Stimulated activated CD8-positive, alpha-beta memory T cell treated with anti-CD3 and anti-CD28 coated beads, Interleukin-4, amount 100 ng/mL, for 24 hours (primary cell): ENCODE results near the gene DCK.
"Not testable (repeated sequence)": the region's sequence is repeated elsewhere in the genome, so short reads cannot be mapped to it uniquely, and the experiment has no call there.

Experiments used
- DNase-seq: peaks from one replicate; pipeline ENCODE4 v3.0.0-alpha.2; 2020; ENCODE audit warnings: low read depth

Gene DCK

DNA sequence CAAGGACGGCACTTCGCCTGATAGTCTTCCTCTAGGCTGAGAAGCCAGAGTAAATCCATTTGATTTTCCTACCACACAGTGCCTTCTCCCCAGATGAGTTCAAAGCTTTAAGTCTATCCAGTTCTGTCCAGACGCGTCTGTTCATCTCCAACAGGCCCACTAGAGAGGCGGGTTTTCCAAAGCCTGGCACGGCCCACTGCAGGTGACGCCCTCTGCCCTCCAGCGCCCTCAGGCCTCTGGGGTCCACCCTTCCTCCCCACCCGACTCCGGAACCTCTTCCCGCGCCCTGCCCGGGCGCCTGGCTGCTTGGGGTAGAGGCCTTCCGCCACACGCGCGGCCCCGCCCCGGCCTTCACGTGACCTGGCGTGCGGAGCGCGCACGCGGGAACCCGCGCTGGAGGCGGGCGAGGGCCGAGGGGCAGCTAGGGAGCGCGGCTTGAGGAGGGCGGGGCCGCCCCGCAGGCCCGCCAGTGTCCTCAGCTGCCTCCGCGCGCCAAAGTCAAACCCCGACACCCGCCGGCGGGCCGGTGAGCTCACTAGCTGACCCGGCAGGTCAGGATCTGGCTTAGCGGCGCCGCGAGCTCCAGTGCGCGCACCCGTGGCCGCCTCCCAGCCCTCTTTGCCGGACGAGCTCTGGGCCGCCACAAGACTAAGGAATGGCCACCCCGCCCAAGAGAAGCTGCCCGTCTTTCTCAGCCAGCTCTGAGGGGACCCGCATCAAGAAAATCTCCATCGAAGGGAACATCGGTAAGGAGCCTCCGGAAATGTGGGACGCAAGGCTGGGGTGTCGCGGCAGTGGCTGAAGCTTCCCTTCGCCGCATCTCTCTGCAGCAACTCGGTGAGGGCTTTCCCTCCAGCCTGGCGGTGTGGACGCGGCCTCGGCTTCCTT lies at the start of gene DCK:
DCK (plus strand) TSS at position 469 of the 888 bp plus-strand sequence; CDS start at position 656, 187 bp downstream.
- peak; percentile 84 for DNase-seq

DNA sequence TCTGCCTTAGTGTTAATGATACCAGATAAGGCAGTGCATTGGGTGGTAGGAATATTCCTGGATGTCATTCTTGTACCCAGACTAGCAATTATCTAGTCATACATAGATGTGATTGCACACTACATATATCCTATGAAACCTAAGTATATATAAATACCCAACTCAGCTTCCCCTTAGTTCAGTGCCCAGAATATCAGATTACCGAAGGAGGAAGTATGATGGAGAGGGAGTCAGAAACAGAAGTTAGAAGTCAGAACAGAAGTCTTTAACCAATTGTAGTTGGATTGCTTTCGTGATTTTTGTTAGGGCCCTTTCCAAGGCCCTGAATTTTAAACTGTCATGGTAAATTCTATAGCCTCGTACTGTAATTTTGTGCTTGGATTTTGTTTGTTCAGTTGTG lies 48.4 kb upstream of the DCK start:
- DNase-seq = no peak

DNA sequence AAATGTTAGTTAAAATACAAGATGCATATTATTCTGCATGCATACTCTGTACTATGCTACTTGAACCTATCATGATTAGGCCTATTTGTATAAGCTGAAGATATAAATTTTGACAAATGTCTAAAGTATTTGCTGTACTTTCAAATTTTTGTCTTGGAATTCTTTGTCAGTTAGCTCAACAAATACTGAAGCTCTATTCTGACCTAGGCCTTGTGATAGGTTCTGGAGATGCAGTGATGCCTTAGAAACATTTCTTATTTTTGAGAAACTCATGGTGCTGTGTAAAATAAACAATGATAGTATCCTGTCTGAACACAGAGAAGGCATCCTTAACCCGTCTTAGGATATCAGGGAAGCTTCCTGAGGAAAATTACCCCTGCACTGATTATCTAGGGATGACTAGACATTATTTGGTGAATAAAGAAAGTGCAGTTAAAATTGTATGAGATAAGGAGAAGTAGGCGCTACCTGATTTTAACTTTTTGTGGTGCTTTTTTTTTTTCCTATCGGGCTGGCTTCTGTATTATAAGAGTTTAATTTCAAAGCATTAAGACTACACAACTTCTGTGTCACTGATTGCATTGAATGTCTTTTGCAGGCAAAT lies 47.9 kb upstream of the DCK start:
- no peak for DNase-seq

DNA sequence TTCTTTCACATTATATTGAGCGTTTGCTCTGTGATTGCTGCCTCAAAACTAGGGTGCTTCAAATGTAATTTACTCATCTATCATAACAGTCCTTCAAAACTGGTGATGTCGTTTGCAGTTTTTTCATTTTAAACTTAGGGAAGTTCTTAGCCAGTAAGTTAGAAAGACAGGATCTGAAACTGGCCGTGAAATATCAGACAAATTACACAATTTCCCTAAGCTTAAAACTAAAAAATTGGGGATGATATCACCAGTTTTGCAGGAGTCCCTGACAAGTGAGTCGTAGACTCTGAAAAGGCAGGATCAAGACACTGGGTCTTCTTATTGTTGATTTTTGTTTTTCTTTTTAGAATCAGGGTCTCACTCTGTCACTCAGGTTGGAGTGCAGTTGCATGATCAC lies 46.5 kb upstream of the DCK start:
- DNase-seq = no peak

DNA sequence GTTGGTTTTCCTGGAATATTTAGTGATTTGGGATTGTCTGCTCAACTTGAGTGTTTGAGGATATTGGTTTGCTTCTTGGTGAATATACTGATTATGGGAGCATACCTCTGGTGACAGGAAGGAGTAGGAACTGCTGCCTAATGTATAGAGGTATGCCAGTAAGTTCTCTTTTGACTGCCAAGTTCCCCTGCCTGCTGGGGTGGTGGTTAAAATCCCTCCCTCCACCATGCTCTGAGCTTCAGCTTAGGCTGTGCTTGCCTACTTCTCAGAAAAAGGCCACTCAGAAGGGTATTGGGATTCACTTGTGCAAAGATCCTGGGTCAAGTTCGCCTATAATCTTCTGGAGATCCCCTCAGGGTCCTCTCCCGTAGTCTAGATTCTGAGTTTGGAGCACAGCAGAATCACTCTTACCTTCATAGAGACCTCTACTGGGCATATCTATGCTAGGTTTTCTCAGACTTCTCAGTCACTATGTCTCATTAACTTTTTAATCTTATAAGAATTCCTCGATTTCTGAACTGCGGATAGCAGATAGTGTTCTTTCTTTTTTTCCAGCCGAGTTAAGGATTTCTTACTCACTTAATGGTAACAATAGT lies 44.7 kb upstream of the DCK start:
- DNase-seq = no peak

DNA sequence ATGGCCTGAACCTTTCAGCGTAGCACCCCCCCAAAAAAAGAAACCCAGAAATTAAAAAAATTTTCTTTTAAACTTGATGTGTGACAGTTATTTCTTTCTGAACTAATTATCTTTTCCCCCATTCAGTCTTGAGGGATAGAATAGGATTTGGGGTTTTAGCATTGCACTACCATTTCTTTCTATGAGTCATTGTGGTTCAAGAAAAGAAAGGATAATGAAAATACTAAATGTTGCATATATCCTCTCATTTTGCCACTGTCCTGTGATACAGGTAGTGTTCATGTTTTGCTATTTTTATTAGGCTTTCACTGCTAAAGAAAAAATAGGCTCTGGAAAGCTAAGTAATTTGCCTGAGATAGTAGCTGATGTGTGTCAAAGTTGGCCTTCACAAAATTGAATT lies 39.4 kb upstream of the DCK start:
- DNase-seq = no peak

DNA sequence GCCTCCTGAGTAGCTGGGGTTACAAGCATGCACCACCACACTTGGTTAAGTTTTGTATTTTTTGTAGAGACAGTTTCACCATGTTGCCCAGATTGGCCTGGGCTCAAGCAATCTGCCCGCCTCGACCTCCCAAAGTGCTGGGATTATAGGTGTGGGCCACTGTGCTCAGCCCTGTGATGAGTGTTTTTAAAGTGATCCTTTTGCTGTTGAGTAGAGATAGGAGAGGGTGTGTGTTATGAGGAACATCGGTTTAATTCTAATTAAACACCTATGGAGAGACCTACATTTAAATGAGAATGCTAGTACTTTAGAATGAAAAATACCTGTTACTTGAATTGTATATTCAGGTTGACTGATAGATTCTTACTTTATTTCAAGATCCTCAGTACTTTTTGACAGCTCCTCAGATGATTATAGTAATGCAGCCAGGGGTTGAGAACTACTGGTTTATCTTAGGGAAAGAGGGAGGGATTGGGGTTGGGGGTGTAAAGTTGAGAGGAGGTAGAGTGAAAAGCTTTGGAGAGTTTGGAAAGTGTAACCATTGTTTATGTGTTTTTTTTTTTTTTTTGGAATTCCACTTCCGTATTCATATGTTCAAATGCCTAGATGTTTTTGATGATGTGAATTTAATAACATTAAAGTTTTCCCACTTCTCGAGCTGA lies 36.8 kb upstream of the DCK start:
- no peak for DNase-seq

DNA sequence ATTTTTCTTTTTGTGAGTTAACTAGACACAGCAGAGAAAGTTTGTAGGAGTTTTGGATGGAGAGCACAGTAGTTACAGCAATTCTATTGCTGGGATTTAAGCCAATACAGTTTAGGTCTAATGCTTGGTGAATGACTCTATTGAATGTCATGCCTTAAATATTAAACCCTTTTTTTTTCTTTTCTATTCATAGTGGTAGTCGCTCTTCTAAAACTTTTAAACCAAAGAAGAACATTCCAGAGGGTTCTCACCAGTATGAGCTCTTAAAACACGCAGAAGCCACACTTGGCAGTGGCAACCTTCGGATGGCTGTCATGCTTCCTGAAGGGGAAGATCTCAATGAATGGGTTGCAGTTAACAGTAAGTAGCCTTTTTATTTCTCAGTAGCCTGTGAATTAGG lies 34.8 kb upstream of the DCK start:
- DNase-seq = no peak

DNA sequence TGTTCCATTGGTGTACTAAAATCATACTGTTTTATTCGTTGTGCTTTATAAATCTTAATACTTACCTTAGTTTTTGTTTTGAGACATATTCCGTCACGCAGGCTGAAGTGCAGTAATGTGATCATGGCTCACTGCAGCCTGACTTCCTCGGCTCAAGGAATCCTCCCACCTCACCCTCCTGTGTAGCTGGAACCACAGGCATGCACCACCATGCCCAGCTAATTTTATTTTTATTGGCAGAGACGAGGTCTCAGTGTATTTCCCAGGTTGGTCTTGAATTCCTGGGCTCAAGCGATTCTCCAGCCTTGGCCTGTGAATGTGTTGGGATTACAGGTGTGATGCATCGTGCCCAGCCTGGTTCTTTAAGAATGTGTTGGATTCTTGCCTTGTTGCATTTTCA lies 24.4 kb upstream of the DCK start:
- no peak for DNase-seq

DNA sequence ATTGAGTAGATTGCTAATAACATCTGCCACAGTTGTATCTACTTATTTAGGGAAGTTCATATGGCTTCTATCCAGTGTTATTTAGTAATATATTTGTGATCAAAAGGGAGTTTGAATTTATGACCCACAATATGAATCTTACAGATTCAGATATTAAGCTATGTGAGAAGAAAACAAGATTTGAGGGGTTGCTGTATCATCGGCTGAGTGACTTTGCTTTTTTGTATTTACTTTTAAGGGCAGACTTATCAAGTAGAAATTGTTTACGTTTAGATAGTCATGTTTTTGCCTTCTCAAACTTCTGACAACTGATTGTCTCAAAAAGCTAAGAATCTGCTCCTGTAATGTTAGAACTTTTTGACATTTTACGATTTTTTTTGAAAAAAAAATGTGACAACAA lies 17.2 kb upstream of the DCK start:
- DNase-seq = no peak

DNA sequence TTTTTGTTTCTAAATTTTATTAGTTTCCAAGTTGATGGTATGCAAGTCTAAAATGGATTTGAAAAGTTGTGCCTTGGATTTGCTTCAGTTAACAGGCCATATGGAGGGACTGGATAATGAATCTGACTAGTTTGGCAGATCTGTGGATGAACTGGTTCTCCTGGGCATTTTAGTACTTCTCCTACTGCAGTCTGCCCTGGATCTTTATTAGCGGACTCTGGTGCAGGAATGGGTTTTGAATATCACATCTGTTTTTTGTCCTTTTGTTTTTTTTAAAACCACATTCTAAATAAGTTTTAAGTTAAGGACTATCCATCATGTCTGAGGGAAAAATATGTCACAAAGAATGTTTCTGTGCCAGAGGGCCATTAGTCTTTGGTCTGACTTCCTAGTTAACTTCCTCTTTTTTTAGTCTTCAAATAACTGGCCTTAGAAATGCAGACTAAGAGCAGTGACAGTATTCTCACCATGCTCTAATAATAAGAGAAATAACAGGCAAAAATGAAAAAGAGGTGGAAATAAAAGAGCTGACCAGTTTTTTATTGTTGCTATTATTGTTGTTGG lies 13.9 kb upstream of the DCK start:
- DNase-seq = no peak

DNA sequence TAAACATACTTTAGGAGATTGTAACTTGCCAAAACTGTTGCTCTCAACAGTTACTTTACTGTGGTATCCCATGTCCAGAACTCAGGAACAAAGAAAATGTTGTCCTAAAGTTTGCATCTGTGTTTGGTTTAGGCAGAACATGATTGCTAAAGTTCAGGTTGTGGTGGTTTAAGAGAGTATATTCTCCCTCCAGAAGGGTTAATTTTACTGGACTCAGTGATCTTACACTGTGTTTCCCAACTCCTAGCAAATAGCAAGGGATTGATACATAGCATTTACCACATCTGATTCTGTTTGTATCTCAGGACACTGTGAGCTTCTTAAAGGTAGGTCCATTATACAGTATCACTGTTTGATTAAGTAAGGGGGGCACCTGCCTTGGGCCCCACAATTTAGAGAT lies 13.3 kb upstream of the DCK start:
- no peak for DNase-seq

DNA sequence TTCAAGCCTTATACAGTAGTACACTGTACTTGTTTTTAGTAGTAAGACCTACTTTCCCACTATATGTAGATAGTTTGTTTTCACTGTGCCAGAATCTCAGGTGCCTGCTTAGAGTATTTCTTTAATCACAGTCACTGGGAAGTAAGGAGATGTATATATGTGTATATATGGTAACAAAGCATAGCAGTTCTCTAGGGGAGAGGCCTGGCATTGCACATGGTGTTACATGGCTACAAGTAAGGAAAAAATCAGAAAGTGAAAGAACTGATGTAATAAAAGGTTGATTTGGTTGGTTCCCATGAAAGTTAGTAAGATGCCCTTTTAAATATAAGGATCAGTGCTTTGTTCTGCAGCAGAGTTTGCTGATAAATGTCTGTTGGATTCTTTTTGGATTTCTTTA lies 9.3 kb upstream of the DCK start:
- DNase-seq = no peak

DNA sequence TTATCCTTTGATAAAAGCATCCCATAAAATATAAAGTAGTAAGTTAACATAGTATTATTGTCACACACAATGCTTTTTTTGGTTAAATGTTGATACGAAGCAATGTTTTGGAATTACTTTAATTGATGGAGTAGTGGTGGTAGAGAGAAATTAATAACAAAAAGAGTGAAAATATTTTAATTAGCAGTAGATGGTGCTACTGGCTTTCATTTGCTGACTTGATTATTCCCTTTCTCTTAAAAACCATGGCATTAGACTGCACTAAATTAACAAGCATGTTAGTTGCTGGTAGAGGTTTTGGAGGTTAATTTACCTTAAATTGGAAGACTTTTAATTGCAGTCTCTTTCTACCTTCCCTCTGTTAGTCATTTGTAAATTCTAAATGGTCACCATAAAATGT lies 8.9 kb upstream of the DCK start:
- no peak for DNase-seq

DNA sequence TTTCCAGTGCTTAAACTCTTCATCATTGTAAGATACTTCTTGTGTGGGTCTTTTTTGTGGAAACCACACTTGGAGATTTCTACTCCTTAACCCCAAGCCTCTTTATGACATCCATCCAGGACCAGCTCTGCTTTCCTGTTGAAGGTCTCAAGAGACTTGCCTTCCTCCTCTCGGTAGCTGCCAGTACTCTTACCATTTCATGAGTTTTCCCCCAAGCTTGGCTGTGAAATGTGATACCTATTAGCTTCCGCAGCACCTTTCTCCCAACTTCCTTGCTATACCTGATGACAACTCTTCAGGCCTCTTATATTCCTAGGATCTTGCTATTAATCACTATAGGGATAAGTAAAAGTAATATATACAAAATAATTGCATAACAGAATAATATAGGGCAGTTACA lies 1.9 kb upstream of the DCK start:
- no peak for DNase-seq

DNA sequence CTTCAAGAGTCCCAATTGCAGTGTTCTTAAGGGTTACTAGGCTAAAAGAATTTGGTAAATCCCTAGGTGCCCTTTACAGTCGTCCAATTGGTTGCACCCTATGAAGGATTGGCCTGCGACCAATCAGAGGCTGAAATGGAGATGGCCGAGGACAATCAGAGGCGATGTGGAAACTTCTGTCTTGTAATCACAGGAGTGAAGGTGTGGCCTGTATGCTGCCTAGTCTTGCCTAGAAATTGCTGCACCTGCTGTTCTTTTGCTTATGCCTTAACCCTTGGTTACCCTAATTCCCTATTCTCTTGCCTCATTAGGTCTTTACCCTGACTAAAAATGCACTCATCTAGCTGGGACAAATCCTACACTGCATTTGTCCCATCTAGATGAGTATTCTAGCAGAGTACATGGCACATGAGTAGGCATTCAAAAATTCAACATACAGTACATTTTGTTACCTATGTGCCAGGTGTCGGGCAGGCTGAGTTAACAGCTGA lies 1.0 kb upstream of the DCK start:
- no peak for DNase-seq

DNA sequence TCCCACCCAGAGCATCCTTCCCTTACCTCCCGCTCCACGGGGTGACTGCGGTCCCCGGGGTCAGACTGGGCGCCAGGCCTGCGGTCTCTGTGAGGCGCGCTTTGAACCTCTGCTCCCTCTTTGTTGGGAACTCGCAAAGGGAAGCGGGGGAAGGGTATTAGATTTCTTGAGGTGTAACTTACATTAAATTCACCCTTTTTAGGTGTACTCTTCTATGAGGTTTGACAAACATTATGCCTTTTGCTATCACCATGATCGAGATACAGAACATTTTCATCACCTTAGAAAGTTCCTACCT lies 569 bp downstream of the DCK start:
- DNase-seq = no peak

DNA sequence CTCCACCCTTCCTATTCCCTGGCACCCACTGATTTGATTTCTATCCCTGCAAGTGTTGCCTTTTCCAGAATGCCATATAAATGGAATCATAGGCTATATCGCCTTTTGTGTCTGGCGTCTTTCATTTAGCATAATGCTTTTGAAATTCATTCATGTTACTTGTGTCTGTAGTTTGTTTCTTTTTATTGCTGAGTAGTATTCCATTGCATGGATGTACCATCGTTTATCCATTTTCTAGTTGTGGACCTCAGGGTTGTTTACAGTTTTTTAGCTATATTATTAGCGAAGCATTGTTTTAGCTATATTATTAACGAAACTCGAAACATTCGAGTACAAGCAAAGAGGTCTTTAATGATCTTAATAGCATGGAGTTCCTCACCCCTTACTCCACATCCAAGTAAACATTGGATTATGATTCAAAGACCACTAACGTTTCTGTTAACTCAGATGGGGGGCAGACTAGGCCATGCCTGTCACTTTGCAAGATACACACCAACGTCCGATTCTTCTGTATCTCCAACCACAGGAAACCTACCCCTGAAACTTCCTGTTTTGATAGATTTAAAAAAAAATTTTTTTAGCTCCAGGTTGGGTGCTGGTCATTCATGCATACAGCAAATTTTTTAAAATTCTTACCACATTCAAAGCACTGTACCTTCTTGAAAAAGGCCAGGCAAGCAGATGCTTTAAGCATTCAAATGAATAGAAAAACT lies 1.1 kb downstream of the DCK start:
- DNase-seq = no peak

DNA sequence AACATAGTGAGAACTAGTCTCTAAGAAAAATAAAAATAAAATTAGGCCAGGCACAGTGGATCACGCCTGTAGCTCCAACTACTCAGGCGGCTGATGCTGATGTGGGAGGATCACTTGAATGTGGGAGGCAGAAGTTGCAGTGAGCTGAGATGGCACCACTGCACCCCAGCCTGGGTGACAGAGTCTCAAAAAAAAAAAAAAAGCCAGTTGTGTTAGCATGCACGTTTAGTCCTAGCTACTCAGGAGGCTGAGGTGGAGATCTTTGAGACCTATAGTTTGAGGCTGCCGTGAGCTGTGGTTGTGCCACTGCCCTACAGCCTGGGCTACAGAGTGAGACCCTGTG lies 2.5 kb downstream of the DCK start:
- DNase-seq = no peak

DNA sequence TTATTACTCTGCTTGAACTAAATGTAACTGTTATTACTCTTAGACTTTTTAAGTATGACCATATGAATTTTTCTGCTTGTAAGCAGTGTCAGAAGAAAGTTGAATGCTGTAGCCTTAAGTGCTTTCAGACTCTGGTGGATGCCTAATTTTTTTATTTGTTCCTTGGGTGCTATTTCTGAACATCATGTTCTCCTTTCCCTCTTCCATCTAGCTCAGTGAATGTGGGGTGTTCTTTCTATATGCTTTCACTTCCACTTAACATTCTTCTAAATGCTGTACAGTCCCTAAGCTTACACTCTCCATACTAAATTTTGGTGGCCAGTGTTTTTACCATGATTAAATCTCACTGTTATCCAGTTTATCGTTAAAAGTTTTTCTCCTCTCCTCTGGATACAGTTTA lies 3.6 kb downstream of the DCK start:
- DNase-seq = no peak

DNA sequence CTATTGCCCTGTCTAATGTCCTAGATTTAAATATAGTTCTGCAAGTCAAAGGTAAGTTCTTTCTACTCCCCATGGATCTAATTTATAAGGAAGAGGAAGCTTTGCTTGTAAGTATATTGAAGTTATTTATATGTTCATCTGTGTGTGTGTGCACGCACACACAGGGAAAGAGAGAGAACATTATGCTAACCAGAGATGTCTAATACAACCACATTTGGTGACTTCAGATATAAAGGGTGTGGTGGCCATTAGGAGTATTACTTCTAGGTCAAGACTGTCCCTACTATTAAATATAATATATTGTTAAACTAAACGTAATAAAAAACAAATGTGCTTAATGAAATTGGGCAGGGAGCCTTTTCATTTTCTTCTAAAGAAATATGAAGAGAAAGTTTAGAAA lies 4.1 kb downstream of the DCK start:
- DNase-seq = no peak

DNA sequence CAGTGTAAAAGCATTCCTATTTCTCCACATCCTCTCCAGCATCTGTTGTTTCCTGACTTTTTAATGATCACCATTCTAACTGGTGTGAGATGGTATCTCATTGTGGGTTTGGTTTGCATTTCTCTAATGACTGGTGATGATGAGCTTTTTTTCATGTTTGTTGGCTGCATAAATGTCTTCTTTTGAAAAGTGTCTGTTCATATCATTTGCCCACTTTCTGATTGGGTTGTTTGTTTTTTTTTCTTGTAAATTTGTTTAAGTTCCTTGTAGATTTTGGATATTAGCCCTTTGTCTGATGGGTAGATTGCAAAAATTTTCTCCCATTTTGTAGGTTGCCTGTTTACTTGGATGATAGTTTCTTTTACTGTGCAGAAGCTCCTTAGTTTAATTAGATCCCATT lies 6.2 kb downstream of the DCK start:
- DNase-seq = not testable (repeated sequence)
